ENCODE data around the gene EGLN1. TPM values are rescaled to one million over a fixed set of nuclear protein-coding genes. Genes with fewer than 3 reads are reported as not detected.

The EGLN1 gene
- total RNA-seq, 1 donor from 2014 or later = 26.3 TPM

DNA sequence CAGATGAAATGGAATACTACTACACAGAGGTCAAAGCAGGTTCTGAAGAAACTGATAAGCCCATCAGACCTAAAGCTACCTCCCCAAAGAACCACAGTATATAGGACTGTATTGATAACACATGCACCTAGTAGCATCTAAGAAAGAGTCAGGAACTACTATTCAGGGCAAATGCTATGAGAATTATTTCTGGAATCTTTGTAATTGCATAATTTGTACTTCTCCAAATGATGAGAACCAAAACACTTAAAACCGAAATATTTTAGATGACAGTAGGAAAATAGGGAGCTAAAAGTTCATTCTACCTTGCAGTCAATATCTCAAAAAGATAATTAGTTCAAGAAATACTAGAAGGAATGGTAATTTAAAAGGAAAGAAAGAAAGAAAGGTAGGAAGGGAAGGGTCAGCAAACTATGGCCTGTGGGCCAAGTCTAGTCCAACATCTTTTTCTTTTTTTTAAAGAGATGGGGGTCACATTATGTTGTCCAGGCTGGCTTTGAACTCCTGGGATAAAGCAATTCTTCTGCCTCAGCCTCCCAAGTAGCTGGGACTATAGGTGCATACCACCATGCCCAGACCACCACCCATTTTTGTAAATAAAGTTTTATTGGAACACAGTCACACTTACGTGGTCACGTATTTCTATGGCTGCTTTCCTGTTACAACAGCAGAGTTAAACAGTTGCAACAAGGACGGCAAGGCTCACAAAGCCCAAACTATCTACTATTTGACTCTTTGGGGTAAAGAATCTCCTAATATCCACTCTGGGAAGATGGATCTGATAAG, 24.0 kb downstream of the EGLN1 start:
- Histone ChIP-seq H3K4me3 (no peak overlapping the region), H3K36me3 (no peaks in the 10 kb centered on the region), H3K27ac (no peak overlapping the region), H3K27me3 (no peaks in the 10 kb centered on the region), H3K4me1 (peaks cover 43% of the 10 kb centered on the region), H3K9me3 (no peaks in the 10 kb centered on the region)
- TF ChIP-seq POLR2AphosphoS5 (IDR thresholded peaks at IDR 0.05; ENCODE audit: insufficient read depth in 1 of 2, low read depth in 1 of 2) (no peak), POLR2A (IDR thresholded peaks at IDR 0.05) (no peak), CTCF (IDR thresholded peaks at IDR 0.05) (no peak)
- DNase-seq (ENCODE audit: extremely low spot score in 2 of 2) = no peak
- intact Hi-C loops (cut with DNase I) = no loop called here

DNA sequence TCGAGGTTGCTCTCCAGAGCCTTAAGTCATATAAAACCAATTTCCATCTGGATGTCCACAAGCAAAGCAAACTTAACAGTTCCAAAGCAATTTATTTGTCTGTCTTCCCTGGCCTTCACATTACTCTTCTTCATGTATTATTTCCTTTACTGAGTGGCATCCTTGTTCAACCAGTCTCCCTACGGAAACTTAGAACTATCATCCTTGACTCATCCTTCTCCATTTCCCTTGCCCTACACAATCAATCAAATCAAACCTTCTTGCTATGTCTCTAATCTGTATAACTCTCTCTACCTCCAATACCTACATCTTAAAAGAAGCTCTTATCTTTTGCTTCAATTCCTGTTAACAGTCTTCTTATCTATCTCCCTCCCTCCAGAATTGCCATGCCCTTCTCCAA, 25.4 kb downstream of the EGLN1 start:
- no peak for DNase-seq (ENCODE audit: extremely low spot score in 2 of 2)
- Histone ChIP-seq H3K27ac (no peak overlapping the region), H3K36me3 (no peaks in the 10 kb centered on the region), H3K4me1 (peaks cover 43% of the 10 kb centered on the region), H3K9me3 (no peaks in the 10 kb centered on the region), H3K4me3 (no peak overlapping the region), H3K27me3 (no peaks in the 10 kb centered on the region)
- TF ChIP-seq POLR2AphosphoS5 (IDR thresholded peaks at IDR 0.05; ENCODE audit: insufficient read depth in 1 of 2, low read depth in 1 of 2) (no peak), CTCF (IDR thresholded peaks at IDR 0.05) (no peak), POLR2A (IDR thresholded peaks at IDR 0.05) (no peak)
- intact Hi-C loops (cut with DNase I) = no loop called here

DNA sequence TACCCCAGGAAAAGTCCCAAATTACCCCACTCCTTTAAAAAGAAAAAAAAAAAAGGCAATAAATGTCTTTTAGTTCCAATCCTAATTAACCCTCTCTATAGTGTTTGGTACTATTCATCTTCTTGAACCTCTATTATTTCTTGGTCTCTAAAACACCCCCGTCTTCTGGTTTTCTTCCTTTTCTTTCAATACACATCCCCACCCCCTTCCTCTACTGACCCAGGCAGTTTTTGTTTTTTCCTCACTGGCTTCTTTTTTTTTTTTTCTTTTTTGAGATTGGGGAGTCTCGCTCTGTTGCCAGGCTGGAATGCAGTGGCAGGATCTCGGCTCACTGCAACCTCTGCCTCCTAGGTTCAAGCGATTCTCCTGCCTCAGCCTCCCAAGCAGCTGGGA, 26.1 kb downstream of the EGLN1 start:
- Histone ChIP-seq H3K9me3 (no peaks in the 10 kb centered on the region), H3K27me3 (no peaks in the 10 kb centered on the region), H3K27ac (peak overlapping the region; percentile 63), H3K4me1 (peaks cover 43% of the 10 kb centered on the region), H3K4me3 (no peak overlapping the region), H3K36me3 (no peaks in the 10 kb centered on the region)
- TF ChIP-seq POLR2A (IDR thresholded peaks at IDR 0.05) (no peak), POLR2AphosphoS5 (IDR thresholded peaks at IDR 0.05; ENCODE audit: insufficient read depth in 1 of 2, low read depth in 1 of 2) (no peak), CTCF (IDR thresholded peaks at IDR 0.05) (no peak)
- intact Hi-C loops (cut with DNase I) = no loop called here
- no peak for DNase-seq (ENCODE audit: extremely low spot score in 2 of 2)

- Histone ChIP-seq H3K27ac (peak overlapping the region; percentile 63), H3K36me3 (no peaks in the 10 kb centered on the region), H3K4me1 (peaks cover 50% of the 10 kb centered on the region), H3K27me3 (no peaks in the 10 kb centered on the region), H3K9me3 (no peaks in the 10 kb centered on the region), H3K4me3 (no peak overlapping the region)
- no peak for TF ChIP-seq POLR2A (IDR thresholded peaks at IDR 0.05)
- peak in 1 of 2 donors; percentile 22 for TF ChIP-seq POLR2AphosphoS5 (IDR thresholded peaks at IDR 0.05; ENCODE audit: insufficient read depth in 1 of 2, low read depth in 1 of 2)
- TF ChIP-seq CTCF (IDR thresholded peaks at IDR 0.05) = no peak
- intact Hi-C loops (cut with DNase I) = no loop called here
- no peak for DNase-seq (ENCODE audit: extremely low spot score in 2 of 2)
Observed at GRCh38 chr1:231395076-231395997, 26.8 kb downstream of the EGLN1 start.
